Lung (tissue), 12 donors: ENCODE measurements around the gene RPL4. TPM values are rescaled to one million over a fixed set of nuclear protein-coding genes. Genes with fewer than 3 reads are reported as not detected.

Source experiments
- ATAC-seq: fragments of 200-7000 bp; cut with Tn5 transposase; one replicate; pipeline ENCODE4 v1.9.1; 2020; ENCODE audit warnings: moderate number of reproducible peaks; ENCODE audit not compliant: insufficient read depth, low FRiP score
- DNase-seq, 3 donors: peaks; one replicate each; pipeline ENCODE4 v3.0.0-alpha.2; 2013 to 2017
- H3K27ac ChIP-seq, 2 donors: one replicate each; pipeline ENCODE4 v1.5.1; 2013; ENCODE audit warnings: mild to moderate bottlenecking in 2 of 2, moderate library complexity in 2 of 2, control low read depth in 1 of 2, inconsistent platforms in 1 of 2, low read depth in 1 of 2, low read length in 1 of 2
- H3K27me3 ChIP-seq, 3 donors: one replicate each; pipeline ENCODE4 v1.5.1; 2013; ENCODE audit warnings: low read length in 2 of 3; ENCODE audit not compliant: control insufficient read depth in 3 of 3, insufficient read depth in 3 of 3
- H3K36me3 ChIP-seq, 4 donors: one replicate each; pipeline ENCODE4 v1.5.1; 2013; ENCODE audit warnings: low read length in 4 of 4, mild to moderate bottlenecking in 1 of 4, moderate library complexity in 1 of 4; ENCODE audit not compliant: control insufficient read depth in 4 of 4, insufficient read depth in 4 of 4
- H3K4me1 ChIP-seq, 5 donors: one replicate each; pipeline ENCODE4 v1.5.1; 2013; ENCODE audit warnings: low read length in 5 of 5, mild to moderate bottlenecking in 2 of 5, moderate library complexity in 1 of 5; ENCODE audit not compliant: control insufficient read depth in 5 of 5, insufficient read depth in 5 of 5
- H3K4me3 ChIP-seq: one replicate; pipeline ENCODE4 v1.5.1; 2013; ENCODE audit warnings: mild to moderate bottlenecking, control low read depth, moderate library complexity
- H3K9ac ChIP-seq, 2 donors: one replicate each; pipeline ENCODE4 v1.5.1; 2013; ENCODE audit warnings: low read length in 2 of 2, control low read depth in 1 of 2; ENCODE audit not compliant: insufficient read depth in 1 of 2
- H3K9me3 ChIP-seq, 4 donors: one replicate each; pipeline ENCODE4 v1.5.1; 2013; ENCODE audit warnings: low read length in 3 of 4, mild to moderate bottlenecking in 1 of 4, moderate library complexity in 1 of 4; ENCODE audit not compliant: control insufficient read depth in 4 of 4, insufficient read depth in 3 of 4
- CTCF ChIP-seq: IDR thresholded peaks from 2 replicates; pipeline ENCODE4 v1.5.1; 2012; ENCODE audit warnings: mild to moderate bottlenecking; ENCODE audit errors: control extremely low read depth, extremely low read depth
- WGBS, 2 donors: extraction: QIAGEN DNeasy Blood & Tissue Kit; methylation state at CpG; one replicate each; pipeline ENCODE4 v1.1.7; 2013; 5-methylcytosine and 5-hydroxymethylcytosine counted together
- polyA plus RNA-seq, 2 donors: library from polyadenylated mRNA; stranded (reverse); fragments of 200-250 nt; gene quantifications; one replicate each; pipeline ENCODE4 v1.2.1, GENCODE V29; 2013
- total RNA-seq, 2 donors: library from RNA; depleted of rRNA in 1 of 2; stranded (reverse); fragments of >200 nt in 1 of 2; gene quantifications; one replicate each; pipeline ENCODE4 v1.2.1, GENCODE V29; 2014 to 2021
- donor health status: control.
- donor health status: control.
- donor health status: Bipolar disorder and iron deficiency.
- donor health status: healthy.
- donor health status: DM: yes; HTN: yes; CAD: no.

RPL4 gene
- total and polyA plus RNA-seq, 4 donors, result 1,560 to 2,503 (median 2,434) TPM

DNA sequence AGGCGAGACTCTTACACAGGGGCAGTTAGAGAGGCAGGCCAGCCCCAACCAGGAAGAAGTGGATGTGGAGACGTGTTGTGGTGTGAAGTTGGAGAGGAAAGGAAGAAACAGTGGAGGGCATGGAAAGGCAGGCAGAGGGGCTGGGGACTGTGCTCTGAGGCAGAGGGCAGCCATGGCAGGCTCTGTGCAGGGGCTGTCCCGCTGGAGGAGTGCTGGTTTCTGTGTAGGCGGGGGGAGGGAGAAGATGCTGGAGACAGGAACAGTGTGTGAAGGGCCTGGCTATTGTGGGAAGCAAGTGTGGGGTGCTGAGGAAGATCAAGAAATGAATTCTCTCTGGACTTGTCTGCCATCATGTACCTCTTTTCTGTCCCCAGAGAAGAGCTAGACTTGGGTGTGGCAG, 28.1 kb downstream of the RPL4 start:
- Histone ChIP-seq H3K27me3 (no peaks in the 10 kb centered on the region), H3K4me1 (peaks cover 0 to 10% (median 0%) of the 10 kb centered on the region in 5 donors), H3K27ac (no peak overlapping the region), H3K9me3 (no peaks in the 10 kb centered on the region), H3K4me3 (no peak overlapping the region), H3K36me3 (peaks cover 0 to 2% (median under 1%) of the 10 kb centered on the region in 4 donors), H3K9ac (no peak overlapping the region)
- no peak for TF ChIP-seq CTCF
- ATAC-seq (no peak), DNase-seq (no peak)
- 86 to 95% methylated on average over 4 of the region's 4 CpGs for WGBS, 2 donors

- ATAC-seq (no peak), DNase-seq (no peak)
- 99% methylated on average over 3 of the region's 3 CpGs for WGBS, 2 donors
- H3K4me3 ChIP-seq, result no peak overlapping the region
- no peaks in the 10 kb centered on the region for H3K36me3 ChIP-seq
- TF ChIP-seq CTCF, result no peak
- H3K9me3 ChIP-seq, result no peaks in the 10 kb centered on the region
- H3K27ac ChIP-seq, result no peak overlapping the region
- peaks cover 0 to 10% (median 0%) of the 10 kb centered on the region in 5 donors for H3K4me1 ChIP-seq
- H3K9ac ChIP-seq, result no peak overlapping the region
- H3K27me3 ChIP-seq, result no peaks in the 10 kb centered on the region
These were observed 29.7 kb downstream of the RPL4 start for GRCh38 chr15:66474963-66475362.

- Histone ChIP-seq H3K9me3 (no peaks in the 10 kb centered on the region), H3K4me3 (no peak overlapping the region), H3K27me3 (no peaks in the 10 kb centered on the region), H3K27ac (no peak overlapping the region), H3K9ac (no peak overlapping the region), H3K36me3 (no peaks in the 10 kb centered on the region), H3K4me1 (peaks cover 0 to 10% (median 0%) of the 10 kb centered on the region in 5 donors)
- ATAC-seq (no peak), DNase-seq (no peak)
- no peak for TF ChIP-seq CTCF
- 87 to 92% methylated on average over 2 of the region's 2 CpGs for WGBS, 2 donors
These were observed 30.5 kb downstream of the RPL4 start for GRCh38 chr15:66474135-66474534.
